Breast epithelium (tissue), 4 donors: ENCODE results near the gene ZNF619. TPM values are rescaled to one million over a fixed set of nuclear protein-coding genes. Genes with fewer than 3 reads are reported as not detected.

ENCODE experiments used
- DNase-seq, 2 donors: peaks; one replicate each; pipeline ENCODE4 v3.0.0-alpha.2; 2019; ENCODE audit warnings: low spot score in 2 of 2
- H3K27ac ChIP-seq, 2 donors: fragments of 200-600 bp; sonication (generic) in 1 of 2; one replicate each; pipeline ENCODE4 v1.5.1; 2016 to 2019; ENCODE audit warnings: mild to moderate bottlenecking in 1 of 2
- H3K27me3 ChIP-seq, 2 donors: fragments of 200-600 bp; sonication (generic) in 1 of 2; one replicate each; pipeline versions ENCODE4 v1.5.1 to v1.6.0; 2017 to 2019; ENCODE audit warnings: control low read depth in 1 of 2, mild to moderate bottlenecking in 1 of 2
- H3K36me3 ChIP-seq: fragments of 200-600 bp; one replicate; pipeline ENCODE4 v1.5.1; 2019
- H3K4me1 ChIP-seq, 2 donors: fragments of 200-600 bp; sonication (generic); one replicate each; pipeline ENCODE4 v1.5.1; 2016 to 2019; ENCODE audit warnings: control low read depth in 1 of 2
- H3K4me3 ChIP-seq, 3 donors: fragments of 200-600 bp; sonication (generic); 1 replicate in 2 of 3; 2 replicates in 1 of 3; pipeline ENCODE4 v1.5.1; 2016 to 2019; ENCODE audit warnings: mild to moderate bottlenecking in 3 of 3, moderate library complexity in 2 of 3
- H3K9me3 ChIP-seq, 2 donors: fragments of 200-600 bp; sonication (generic) in 1 of 2; one replicate each; pipeline ENCODE4 v1.5.1; 2016 to 2019; ENCODE audit warnings: control low read depth in 1 of 2
- CTCF ChIP-seq, 3 donors: fragments of 450-650 bp; IDR thresholded peaks; one replicate each; pipeline ENCODE4 v1.5.1; 2016 to 2017; ENCODE audit warnings: antibody characterized with exemption in 3 of 3, mild to moderate bottlenecking in 3 of 3, moderate library complexity in 3 of 3
- POLR2A ChIP-seq: fragments of 450-650 bp; IDR thresholded peaks from one replicate; pipeline ENCODE4 v1.6.1; 2016; ENCODE audit warnings: antibody characterized with exemption, mild to moderate bottlenecking, moderate library complexity
- POLR2AphosphoS5 ChIP-seq, 3 donors: sonication (generic); formaldehyde crosslinking; IDR thresholded peaks; one replicate each; pipeline ENCODE4 v1.6.1; 2017; ENCODE audit warnings: antibody characterized with exemption in 3 of 3
- intact Hi-C: fragments of 100-400 bp; cut with DNase I; formaldehyde crosslinking; loops from one replicate; pipeline ENCODE4 v1.15.1; 2023; ENCODE audit warnings: low total_unique reads
- total RNA-seq, 3 donors: library from RNA; depleted of rRNA; stranded (reverse); fragments of >200 nt; gene quantifications; one replicate each; pipeline ENCODE4 v1.1.0, GENCODE V29; 2016

The ZNF619 gene
- total RNA-seq, 3 donors from 2014 or later, result 4.8 to 8.3 (median 6.2) TPM

DNA sequence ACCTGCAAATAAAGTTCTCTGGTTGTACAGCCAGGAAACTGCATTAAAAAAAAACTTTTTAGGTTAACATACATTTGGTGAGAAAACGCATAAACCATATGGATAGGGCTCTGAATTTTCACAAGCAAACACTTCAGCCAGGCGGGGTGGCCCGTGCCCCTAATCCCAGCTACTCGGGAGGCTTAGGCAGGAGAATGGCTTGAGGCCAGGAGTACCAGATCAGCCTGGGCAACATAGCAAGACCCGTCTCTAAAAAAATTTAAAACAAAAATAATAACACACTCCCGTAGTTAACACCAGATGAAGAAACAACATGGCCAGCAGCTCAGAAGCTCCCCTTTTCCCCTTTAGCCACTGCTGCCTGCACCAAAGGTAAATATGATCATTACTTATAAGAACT is 23.0 kb upstream of the ZNF619 start:
- peaks cover 2 to 11% of the 10 kb centered on the region in 2 donors for H3K4me1 ChIP-seq
- peak overlapping the region in 1 of 2 donors; percentile 96 for H3K27ac ChIP-seq
- no peaks in the 10 kb centered on the region for H3K9me3 ChIP-seq
- peak overlapping the region; percentile 63 to 78 (median 68) for H3K4me3 ChIP-seq
- intact Hi-C loops, result loop anchor here (2.0 kb wide), 1 partner anchor 73 kb away; no protein-coding TSS in a partner anchor
- TF ChIP-seq CTCF (IDR thresholded peaks at IDR 0.05) (no peak), POLR2A (no peak), POLR2AphosphoS5 (IDR thresholded peaks at IDR 0.05) (no peak)
- H3K36me3 ChIP-seq, result no peaks in the 10 kb centered on the region
- no peak for DNase-seq
- no peaks in the 10 kb centered on the region for H3K27me3 ChIP-seq

DNA sequence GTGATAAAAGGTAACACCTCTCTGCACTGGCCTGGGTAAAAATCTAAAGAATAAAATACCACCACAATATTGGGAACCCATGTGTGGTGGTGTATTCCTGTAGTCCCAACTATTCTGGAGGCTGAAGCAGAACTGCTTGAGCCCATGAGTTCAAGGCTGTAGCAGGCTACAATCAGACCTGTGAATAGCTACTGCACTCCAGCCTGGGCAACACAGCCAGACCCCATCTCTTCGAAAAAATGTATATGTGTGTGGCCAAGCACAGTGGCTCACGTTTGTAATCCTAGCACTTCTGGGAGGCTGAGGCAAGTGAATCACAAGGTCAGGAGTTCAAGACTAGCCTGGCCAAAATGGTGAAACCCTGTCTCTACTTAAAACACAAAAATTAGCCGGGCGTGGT is 21.6 kb upstream of the ZNF619 start:
- Histone ChIP-seq H3K27me3 (no peaks in the 10 kb centered on the region), H3K4me3 (no peak overlapping the region), H3K36me3 (no peaks in the 10 kb centered on the region), H3K4me1 (peaks cover 2 to 11% of the 10 kb centered on the region in 2 donors), H3K9me3 (no peaks in the 10 kb centered on the region), H3K27ac (no peak overlapping the region)
- intact Hi-C loops, result no loop called here
- no peak for DNase-seq
- TF ChIP-seq CTCF (IDR thresholded peaks at IDR 0.05) (no peak), POLR2A (no peak), POLR2AphosphoS5 (IDR thresholded peaks at IDR 0.05) (no peak)

DNA sequence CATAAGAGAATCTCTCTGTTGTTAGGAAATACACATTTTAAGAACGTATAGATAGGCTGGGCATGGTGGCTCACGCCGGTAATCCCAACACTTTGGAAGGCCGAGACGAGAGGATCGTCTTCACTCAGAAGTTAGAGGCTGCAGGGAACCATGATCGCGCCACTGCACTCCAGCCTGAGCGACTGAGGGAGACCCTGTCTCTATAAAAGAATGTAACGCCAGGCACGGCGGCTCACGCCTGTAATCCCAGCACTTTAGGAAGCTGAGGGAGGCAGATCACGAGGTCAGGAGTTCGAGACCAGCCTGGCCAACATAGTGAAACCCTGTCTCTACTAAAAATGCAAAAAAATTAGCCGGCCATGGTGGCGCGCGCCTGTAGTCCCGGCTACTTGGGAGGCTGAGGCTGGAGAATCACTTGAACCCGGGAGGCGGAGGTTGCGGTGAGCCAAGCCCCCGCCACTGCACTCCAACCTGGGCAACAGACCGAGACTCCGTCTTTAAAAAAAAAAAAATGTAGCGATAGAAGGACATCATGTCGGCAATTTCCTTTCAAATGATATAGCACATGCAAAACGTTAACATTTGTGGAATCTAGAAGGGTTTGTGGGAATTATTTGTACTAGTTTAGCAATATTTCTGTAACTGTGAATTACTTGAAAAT is 20.5 kb upstream of the ZNF619 start:
- H3K4me3 ChIP-seq, result peak overlapping the region; percentile 89 to 97 (median 95)
- no peaks in the 10 kb centered on the region for H3K27me3 ChIP-seq
- no peak for TF ChIP-seq CTCF (IDR thresholded peaks at IDR 0.05)
- TF ChIP-seq POLR2A, result no peak
- TF ChIP-seq POLR2AphosphoS5 (IDR thresholded peaks at IDR 0.05), result no peak
- H3K9me3 ChIP-seq, result no peaks in the 10 kb centered on the region
- peak overlapping the region; percentile 93 to 95 for H3K27ac ChIP-seq
- H3K36me3 ChIP-seq, result no peaks in the 10 kb centered on the region
- H3K4me1 ChIP-seq, result peaks cover 2 to 11% of the 10 kb centered on the region in 2 donors
- no peak for DNase-seq
- intact Hi-C loops, result no loop called here

GRCh38 chr3:40456940-40457823 is 19.7 kb upstream of the ZNF619 start, which contains the start of gene RPL14:
Gene RPL14 (plus strand): TSS chr3:40457339. CDS start chr3:40457472, 133 bp downstream.
- no peaks in the 10 kb centered on the region for H3K9me3 ChIP-seq
- peak within 1 kb of the TSS; percentile 93 to 95 for H3K27ac ChIP-seq
- H3K4me3 ChIP-seq, result peak within 1 kb of the TSS; percentile 89 to 97 (median 95)
- intact Hi-C loops, result no loop called here
- H3K36me3 ChIP-seq, result no peaks in the 10 kb centered on the region
- DNase-seq, result peak; percentile 96
- H3K4me1 ChIP-seq, result peaks cover 2 to 11% of the 10 kb centered on the region in 2 donors
- no peaks in the 10 kb centered on the region for H3K27me3 ChIP-seq
- TF ChIP-seq POLR2A (peak; percentile 90), CTCF (IDR thresholded peaks at IDR 0.05) (peak in 1 of 3 donors; percentile 31), POLR2AphosphoS5 (IDR thresholded peaks at IDR 0.05) (peak; percentile 91 to 96 (median 91))
